ENCODE results near the gene INO80E. TPM values are rescaled to one million over a fixed set of nuclear protein-coding genes. Genes with fewer than 3 reads are reported as not detected.

The INO80E gene
- polyA plus RNA-seq, 2 of the 4 experiments (the other 2 are of a cell fraction) = 41.3 to 89.0 TPM

DNA sequence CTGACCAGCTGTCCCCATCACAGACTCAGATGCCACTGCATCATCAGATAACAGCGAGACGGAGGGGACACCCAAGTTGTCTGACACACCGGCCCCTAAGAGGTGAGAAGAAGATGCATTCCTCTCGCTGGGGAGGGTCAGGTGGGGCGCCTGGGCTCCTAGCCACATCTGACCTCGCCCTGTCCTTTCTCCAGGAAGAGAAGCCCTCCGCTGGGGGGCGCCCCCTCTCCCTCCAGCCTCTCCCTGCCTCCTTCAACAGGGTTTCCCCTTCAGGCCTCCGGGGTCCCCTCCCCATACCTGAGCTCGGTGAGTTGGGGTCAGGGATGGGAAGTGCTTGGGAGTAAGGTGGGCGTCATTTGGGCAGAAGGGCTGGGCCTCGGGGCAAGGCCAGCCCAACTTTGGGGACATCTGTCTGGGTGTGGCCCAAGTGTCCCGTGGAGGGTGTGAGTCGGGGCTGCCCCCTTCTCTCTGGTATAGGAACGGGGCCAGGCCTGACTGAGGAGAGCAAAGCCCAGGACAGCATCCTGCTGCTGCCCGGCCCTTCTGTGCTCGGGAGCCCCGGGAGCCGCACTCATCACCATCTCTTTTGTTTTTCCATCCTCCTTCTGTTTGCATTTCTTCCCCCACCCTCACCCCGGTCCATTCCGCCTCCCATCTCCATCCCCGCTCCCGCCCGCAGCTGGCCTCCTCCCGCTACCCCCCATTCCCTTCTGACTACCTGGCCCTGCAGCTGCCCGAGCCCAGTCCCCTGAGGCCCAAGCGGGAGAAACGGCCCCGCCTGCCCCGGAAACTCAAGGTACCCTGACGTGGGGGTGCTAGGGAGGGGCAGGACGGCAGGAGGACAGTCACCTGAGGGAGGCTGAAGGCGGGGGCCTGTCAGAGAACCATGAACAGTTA is 4.9 kb downstream of the INO80E start (continued):
- TF ChIP-seq, protein P1, sequence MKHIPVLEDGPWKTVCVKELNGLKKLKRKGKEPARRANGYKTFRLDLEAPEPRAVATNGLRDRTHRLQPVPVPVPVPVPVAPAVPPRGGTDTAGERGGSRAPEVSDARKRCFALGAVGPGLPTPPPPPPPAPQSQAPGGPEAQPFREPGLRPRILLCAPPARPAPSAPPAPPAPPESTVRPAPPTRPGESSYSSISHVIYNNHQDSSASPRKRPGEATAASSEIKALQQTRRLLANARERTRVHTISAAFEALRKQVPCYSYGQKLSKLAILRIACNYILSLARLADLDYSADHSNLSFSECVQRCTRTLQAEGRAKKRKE (CRISPR knock-in tag; IDR thresholded peaks at IDR 0.05; ENCODE audit: low read depth) = no peak
- TF ChIP-seq, protein P2, sequence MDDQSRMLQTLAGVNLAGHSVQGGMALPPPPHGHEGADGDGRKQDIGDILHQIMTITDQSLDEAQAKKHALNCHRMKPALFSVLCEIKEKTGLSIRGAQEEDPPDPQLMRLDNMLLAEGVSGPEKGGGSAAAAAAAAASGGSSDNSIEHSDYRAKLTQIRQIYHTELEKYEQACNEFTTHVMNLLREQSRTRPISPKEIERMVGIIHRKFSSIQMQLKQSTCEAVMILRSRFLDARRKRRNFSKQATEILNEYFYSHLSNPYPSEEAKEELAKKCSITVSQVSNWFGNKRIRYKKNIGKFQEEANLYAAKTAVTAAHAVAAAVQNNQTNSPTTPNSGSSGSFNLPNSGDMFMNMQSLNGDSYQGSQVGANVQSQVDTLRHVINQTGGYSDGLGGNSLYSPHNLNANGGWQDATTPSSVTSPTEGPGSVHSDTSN (IDR thresholded peaks at IDR 0.05) = no peak
- no peak for TF ChIP-seq KDM1A (IDR thresholded peaks at IDR 0.05; ENCODE audit: low read depth)
- no peak for TF ChIP-seq KDM5A (IDR thresholded peaks at IDR 0.05)
- no peak for TF ChIP-seq NR3C1 (IDR thresholded peaks at IDR 0.05)

DNA sequence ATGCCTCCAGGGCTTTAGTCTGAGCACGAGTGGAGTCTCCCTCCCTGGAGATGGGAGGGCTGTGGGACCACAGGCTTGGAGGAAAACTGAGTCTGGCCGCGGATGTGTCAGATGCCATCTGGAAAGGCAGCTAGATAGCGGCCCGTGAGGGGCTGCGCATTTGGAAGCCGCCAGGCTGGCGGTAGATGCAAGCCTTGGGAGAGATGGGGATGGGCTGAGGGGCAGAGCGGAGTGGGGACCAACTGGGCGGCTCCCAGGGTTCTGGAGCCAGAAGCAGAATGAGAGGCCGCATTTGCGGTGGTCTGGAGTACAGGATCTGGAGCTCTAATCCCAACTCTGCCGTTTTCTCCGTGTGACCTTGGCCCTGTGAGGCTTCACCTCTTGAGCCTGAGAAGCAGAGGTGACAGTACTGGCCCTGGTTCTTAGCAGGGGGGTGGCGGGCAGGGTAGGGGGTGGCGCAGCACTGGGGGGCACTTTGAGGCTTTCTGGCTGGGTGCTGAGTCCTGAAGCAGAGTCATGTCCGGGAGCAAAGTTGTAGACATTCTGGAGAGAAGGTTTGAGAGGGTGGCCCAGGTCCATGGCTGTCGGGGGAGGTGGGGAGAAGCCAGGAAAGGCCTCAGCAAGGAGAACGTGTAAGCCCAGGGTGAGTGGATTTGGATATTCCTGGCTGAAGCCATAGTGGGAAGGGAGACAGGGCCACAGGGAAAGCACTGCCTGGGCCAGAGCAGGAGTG is 6.7 kb downstream of the INO80E start:
- no peak overlapping the region for H3K4me3 ChIP-seq
- ChIA-PET CTCF (interaction anchor here (1.2 to 3.8 kb wide), 6 partner anchors 29 to 312 kb away, joined by 3 to 41 read pairs (median 8); partner anchors contain the start of genes ASPHD1, SEZ6L2 and TLCD3B), POLR2A (no interaction called here)
- no peak overlapping the region for H3K27ac ChIP-seq
- H3K4me1 ChIP-seq = peaks cover 9% of the 10 kb centered on the region; the same call in 2 of the 3 replicates
- no peak for TF ChIP-seq POLR2AphosphoS2 (conservative IDR thresholded peaks at IDR 0.05; ENCODE audit: low read length)
- no peak for TF ChIP-seq MYC (IDR thresholded peaks at IDR 0.05; ENCODE audit: borderline replicate concordance, low read length)
- TF ChIP-seq, protein P3, sequence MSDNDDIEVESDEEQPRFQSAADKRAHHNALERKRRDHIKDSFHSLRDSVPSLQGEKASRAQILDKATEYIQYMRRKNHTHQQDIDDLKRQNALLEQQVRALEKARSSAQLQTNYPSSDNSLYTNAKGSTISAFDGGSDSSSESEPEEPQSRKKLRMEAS (IDR thresholded peaks at IDR 0.05) = no peak
- TF ChIP-seq HOXB5 (CRISPR knock-in tag; IDR thresholded peaks at IDR 0.05) = no peak
- TF ChIP-seq RFX5 (IDR thresholded peaks at IDR 0.05) = no peak
- no peak for TF ChIP-seq CBX2 (IDR thresholded peaks at IDR 0.05; ENCODE audit: borderline replicate concordance, low read depth)
- TF ChIP-seq RAD21 (conservative IDR thresholded peaks at IDR 0.05 in 1 of 2, IDR thresholded peaks at IDR 0.05 in 1 of 2) = no peak
- TF ChIP-seq CBX8 (IDR thresholded peaks at IDR 0.05) = no peak
- no peak for TF ChIP-seq NR3C1 (IDR thresholded peaks at IDR 0.05)
- TF ChIP-seq ZC3H11A (IDR thresholded peaks at IDR 0.05) = no peak
- no peak for TF ChIP-seq MAFK (IDR thresholded peaks at IDR 0.05; ENCODE audit: partially characterized antibody)
- TF ChIP-seq FOXS1 (CRISPR knock-in tag; IDR thresholded peaks at IDR 0.05) = no peak
- TF ChIP-seq, protein P4, sequence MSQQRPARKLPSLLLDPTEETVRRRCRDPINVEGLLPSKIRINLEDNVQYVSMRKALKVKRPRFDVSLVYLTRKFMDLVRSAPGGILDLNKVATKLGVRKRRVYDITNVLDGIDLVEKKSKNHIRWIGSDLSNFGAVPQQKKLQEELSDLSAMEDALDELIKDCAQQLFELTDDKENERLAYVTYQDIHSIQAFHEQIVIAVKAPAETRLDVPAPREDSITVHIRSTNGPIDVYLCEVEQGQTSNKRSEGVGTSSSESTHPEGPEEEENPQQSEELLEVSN (IDR thresholded peaks at IDR 0.05; ENCODE audit: borderline replicate concordance, low read depth) = no peak
- TF ChIP-seq NFE2L2 (conservative IDR thresholded peaks at IDR 0.05; ENCODE audit: low read length) = no peak
- TF ChIP-seq HEYL (CRISPR knock-in tag; IDR thresholded peaks at IDR 0.05) = no peak
- TF ChIP-seq JUN (IDR thresholded peaks at IDR 0.05) = no peak
- no peak for TF ChIP-seq EHF (CRISPR knock-in tag; IDR thresholded peaks at IDR 0.05)
- TF ChIP-seq, protein P5, sequence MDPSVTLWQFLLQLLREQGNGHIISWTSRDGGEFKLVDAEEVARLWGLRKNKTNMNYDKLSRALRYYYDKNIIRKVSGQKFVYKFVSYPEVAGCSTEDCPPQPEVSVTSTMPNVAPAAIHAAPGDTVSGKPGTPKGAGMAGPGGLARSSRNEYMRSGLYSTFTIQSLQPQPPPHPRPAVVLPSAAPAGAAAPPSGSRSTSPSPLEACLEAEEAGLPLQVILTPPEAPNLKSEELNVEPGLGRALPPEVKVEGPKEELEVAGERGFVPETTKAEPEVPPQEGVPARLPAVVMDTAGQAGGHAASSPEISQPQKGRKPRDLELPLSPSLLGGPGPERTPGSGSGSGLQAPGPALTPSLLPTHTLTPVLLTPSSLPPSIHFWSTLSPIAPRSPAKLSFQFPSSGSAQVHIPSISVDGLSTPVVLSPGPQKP (IDR thresholded peaks at IDR 0.05; ENCODE audit: low read depth, low read length) = no peak
- TF ChIP-seq, protein P6, sequence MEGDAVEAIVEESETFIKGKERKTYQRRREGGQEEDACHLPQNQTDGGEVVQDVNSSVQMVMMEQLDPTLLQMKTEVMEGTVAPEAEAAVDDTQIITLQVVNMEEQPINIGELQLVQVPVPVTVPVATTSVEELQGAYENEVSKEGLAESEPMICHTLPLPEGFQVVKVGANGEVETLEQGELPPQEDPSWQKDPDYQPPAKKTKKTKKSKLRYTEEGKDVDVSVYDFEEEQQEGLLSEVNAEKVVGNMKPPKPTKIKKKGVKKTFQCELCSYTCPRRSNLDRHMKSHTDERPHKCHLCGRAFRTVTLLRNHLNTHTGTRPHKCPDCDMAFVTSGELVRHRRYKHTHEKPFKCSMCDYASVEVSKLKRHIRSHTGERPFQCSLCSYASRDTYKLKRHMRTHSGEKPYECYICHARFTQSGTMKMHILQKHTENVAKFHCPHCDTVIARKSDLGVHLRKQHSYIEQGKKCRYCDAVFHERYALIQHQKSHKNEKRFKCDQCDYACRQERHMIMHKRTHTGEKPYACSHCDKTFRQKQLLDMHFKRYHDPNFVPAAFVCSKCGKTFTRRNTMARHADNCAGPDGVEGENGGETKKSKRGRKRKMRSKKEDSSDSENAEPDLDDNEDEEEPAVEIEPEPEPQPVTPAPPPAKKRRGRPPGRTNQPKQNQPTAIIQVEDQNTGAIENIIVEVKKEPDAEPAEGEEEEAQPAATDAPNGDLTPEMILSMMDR (IDR thresholded peaks at IDR 0.05) = no peak
- H3K4me2 ChIP-seq = no peak overlapping the region
- DNase-seq (ENCODE audit: low read depth in 1 of 2, low spot score in 1 of 2) (no peak), FAIRE-seq (no peak), ATAC-seq (no peak)
- H3K9me3 ChIP-seq = no peaks in the 10 kb centered on the region
- 89% methylated on average over 18 of the region's 19 CpGs for WGBS (ENCODE audit: missing lambda C conversion rate)

All from A549 (cell line).